Stomach (tissue), 9 donors: ENCODE results near the gene OTULIN. TPM values are rescaled to one million over a fixed set of nuclear protein-coding genes. Genes with fewer than 3 reads are reported as not detected.

Experiments used
- DNase-seq, 2 donors: peaks; one replicate each; pipeline versions ENCODE4 v3.0.0 to v3.0.0-alpha.2; 2013 to 2019
- H3K27ac ChIP-seq, 5 donors: fragments of 200-600 bp in 4 of 5; sonication (generic) in 4 of 5; one replicate each; pipeline ENCODE4 v1.5.1; 2013 to 2019; ENCODE audit warnings: mild to moderate bottlenecking in 1 of 5, moderate library complexity in 1 of 5
- H3K27me3 ChIP-seq, 3 donors: fragments of 200-600 bp; sonication (generic); one replicate each; pipeline ENCODE4 v1.5.1; 2017 to 2019; ENCODE audit warnings: mixed run types in 1 of 3
- H3K36me3 ChIP-seq, 4 donors: fragments of 200-600 bp; sonication (generic); 1 replicate in 3 of 4; 2 replicates in 1 of 4; pipeline ENCODE4 v1.5.1; 2016 to 2019
- H3K4me1 ChIP-seq, 4 donors: fragments of 200-600 bp; sonication (generic); one replicate each; pipeline ENCODE4 v1.5.1; 2016 to 2019
- H3K4me3 ChIP-seq, 4 donors: fragments of 200-600 bp; sonication (generic) in 3 of 4; one replicate each; pipeline ENCODE4 v1.5.1; 2016 to 2019; ENCODE audit warnings: mild to moderate bottlenecking in 1 of 4
- H3K9me3 ChIP-seq, 4 donors: fragments of 200-600 bp; sonication (generic); one replicate each; pipeline ENCODE4 v1.5.1; 2016 to 2019
- CTCF ChIP-seq, 7 experiments: fragments of 450-650 bp in 4 of 7; fragments of 200-600 bp in 3 of 7; sonication (generic) in 3 of 7; IDR thresholded peaks; one replicate each; pipeline ENCODE4 v1.5.1; 2016 to 2019; ENCODE audit warnings: antibody characterized with exemption in 7 of 7, control low read depth in 2 of 7, mild to moderate bottlenecking in 1 of 7
- EP300 ChIP-seq: sonication (generic); formaldehyde crosslinking; IDR thresholded peaks from one replicate; pipeline ENCODE4 v1.6.1; 2017; ENCODE audit warnings: antibody characterized with exemption
- POLR2A ChIP-seq, 4 donors: fragments of 450-650 bp; IDR thresholded peaks; one replicate each; pipeline ENCODE4 v1.6.1; 2016; ENCODE audit warnings: antibody characterized with exemption in 4 of 4, control low read depth in 2 of 4, mild to moderate bottlenecking in 1 of 4, moderate library complexity in 1 of 4
- POLR2AphosphoS5 ChIP-seq, 3 donors: sonication (generic); formaldehyde crosslinking; IDR thresholded peaks; one replicate each; pipeline ENCODE4 v1.6.1; 2016; ENCODE audit warnings: antibody characterized with exemption in 3 of 3
- WGBS, 5 donors: extraction: QIAGEN DNeasy Blood & Tissue Kit in 3 of 5; methylation state at CpG; one replicate each; pipeline versions ENCODE4 v1.1.5 to v1.1.7; 2013 to 2018; 5-methylcytosine and 5-hydroxymethylcytosine counted together
- intact Hi-C: fragments of 100-400 bp; cut with DNase I; formaldehyde crosslinking; loops from one replicate; pipeline ENCODE4 v1.15.1; 2023; ENCODE audit warnings: low total_unique reads
- polyA plus RNA-seq, 3 donors: library from polyadenylated mRNA; stranded (reverse); fragments of 200-250 nt; gene quantifications; one replicate each; pipeline ENCODE4 v1.2.3, GENCODE V29; 2013
- total RNA-seq, 5 donors: library from RNA; depleted of rRNA; stranded (reverse); fragments of >200 nt; gene quantifications; one replicate each; pipeline versions ENCODE4 v1.1.0 to v1.2.3, GENCODE V29; 2014 to 2016
- donor health status: healthy with polysubstance abuse.
- donor health status: Bipolar disorder and iron deficiency.
- donor health status: healthy.

The OTULIN gene
- total and polyA plus RNA-seq, 8 donors = 2.5 to 47.2 (median 13.7) TPM

GRCh38 chr5:14723701-14724132 is 59.2 kb downstream of the OTULIN start:
- 75 to 87% (median 81%) methylated on average over 4 of the region's 4 CpGs for WGBS, 5 donors
- peaks cover 0 to 16% (median 10%) of the 10 kb centered on the region in 4 donors for H3K4me1 ChIP-seq
- no peak for DNase-seq
- TF ChIP-seq POLR2A (IDR thresholded peaks at IDR 0.05) (no peak), CTCF (IDR thresholded peaks at IDR 0.05) (no peak), POLR2AphosphoS5 (IDR thresholded peaks at IDR 0.05) (no peak)
- H3K4me3 ChIP-seq = no peak overlapping the region
- H3K27ac ChIP-seq = no peak overlapping the region
- H3K27me3 ChIP-seq = no peaks in the 10 kb centered on the region
- H3K36me3 ChIP-seq = peaks cover 0 to 15% (median 10%) of the 10 kb centered on the region in 4 donors
- intact Hi-C loops = no loop called here
- no peaks in the 10 kb centered on the region for H3K9me3 ChIP-seq

GRCh38 chr5:14724633-14725032 is 60.1 kb downstream of the OTULIN start:
- TF ChIP-seq POLR2A (IDR thresholded peaks at IDR 0.05) = no peak
- intact Hi-C loops = loop anchor here (5.0 kb wide), 1 partner anchor 288 kb away; no protein-coding TSS in a partner anchor
- H3K27ac ChIP-seq = no peak overlapping the region

GRCh38 chr5:14726066-14726838 is 61.7 kb downstream of the OTULIN start:
- Histone ChIP-seq H3K27ac (no peak overlapping the region), H3K36me3 (peaks cover 0 to 28% (median 22%) of the 10 kb centered on the region in 4 donors), H3K4me3 (no peak overlapping the region), H3K4me1 (peaks cover 0 to 16% (median 10%) of the 10 kb centered on the region in 4 donors), H3K27me3 (no peaks in the 10 kb centered on the region), H3K9me3 (no peaks in the 10 kb centered on the region)
- intact Hi-C loops = loop anchor here (5.0 kb wide), 1 partner anchor 286 kb away; no protein-coding TSS in a partner anchor
- no peak for TF ChIP-seq EP300
- TF ChIP-seq CTCF (IDR thresholded peaks at IDR 0.05) = no peak
- TF ChIP-seq POLR2AphosphoS5 (IDR thresholded peaks at IDR 0.05) = no peak
- no peak for TF ChIP-seq POLR2A (IDR thresholded peaks at IDR 0.05)
- no peak for DNase-seq
- WGBS, 5 donors = 84 to 90% (median 87%) methylated on average over 14 of the region's 14 CpGs

More at GRCh38 chr5:14724633-14725032, 60.1 kb downstream of the OTULIN start:
- whole genome bisulfite sequencing, 5 donors = 78 to 90% (median 84%) methylated on average over 9 to 10 of the region's 10 CpGs
- no peaks in the 10 kb centered on the region for H3K27me3 ChIP-seq
- no peak for DNase-seq
- H3K9me3 ChIP-seq = no peaks in the 10 kb centered on the region
- peaks cover 0 to 15% (median 10%) of the 10 kb centered on the region in 4 donors for H3K36me3 ChIP-seq
- no peak overlapping the region for H3K4me3 ChIP-seq
- peaks cover 0 to 16% (median 10%) of the 10 kb centered on the region in 4 donors for H3K4me1 ChIP-seq

- Histone ChIP-seq H3K27me3 (no peaks in the 10 kb centered on the region), H3K4me1 (peaks cover 0 to 16% (median 10%) of the 10 kb centered on the region in 4 donors), H3K36me3 (peaks cover 0 to 36% (median 30%) of the 10 kb centered on the region in 4 donors), H3K4me3 (no peak overlapping the region), H3K9me3 (no peaks in the 10 kb centered on the region), H3K27ac (no peak overlapping the region)
- TF ChIP-seq POLR2A (IDR thresholded peaks at IDR 0.05) = no peak
- TF ChIP-seq CTCF (IDR thresholded peaks at IDR 0.05) = peak in 5 of 7 experiments; percentile 79 to 91 (median 89)
- TF ChIP-seq POLR2AphosphoS5 (IDR thresholded peaks at IDR 0.05) = peak in 1 of 3 donors; percentile 37
- no peak for TF ChIP-seq EP300
- intact Hi-C loops = loop anchor here (5.0 kb wide), 1 partner anchor 285 kb away; no protein-coding TSS in a partner anchor
- 3 to 9% (median 6%) methylated on average over 7 of the region's 7 CpGs for WGBS, 5 donors
- peak; percentile 80 to 93 for DNase-seq
Observed at GRCh38 chr5:14727428-14727865, 62.9 kb downstream of the OTULIN start.
